OCI-LY1 (cell line): Measurements from ENCODE around the gene SCN1B.

Experiments
- CTCF ChIP-seq: fragments of 200-600 bp; sonication (generic), shearing (Covaris generic); IDR thresholded peaks from 2 replicates; pipeline ENCODE4 v1.5.1; 2017; ENCODE audit warnings: mild to moderate bottlenecking, antibody characterized with exemption, low read length, moderate library complexity, mixed read lengths
- EZH2 ChIP-seq: fragments of 200-600 bp; sonication (generic), shearing (Covaris generic); IDR thresholded peaks from 2 replicates; pipeline ENCODE4 v1.8.0; 2017; ENCODE audit warnings: borderline replicate concordance, mixed run types, mild to moderate bottlenecking, antibody characterized with exemption, low read length, moderate library complexity, mixed read lengths

- no peak for TF ChIP-seq CTCF
- TF ChIP-seq EZH2: no peak
These were observed 11.9 kb upstream of the SCN1B start for GRCh38 chr19:35018379-35018778.
